ENCODE measurements around the gene PELI3.
A peak's percentile ranks its signal among the peaks of the same experiment; 100 is the strongest.

Gene PELI3

GRCh38 chr11:66476841-66477251, 10.1 kb downstream of the PELI3 start:
- peaks cover 18% of the 10 kb centered on the region for H3K79me2 ChIP-seq (ENCODE audit: insufficient read depth, low read length)
- H3K9ac ChIP-seq (ENCODE audit: low read depth, low read length) = no peak overlapping the region
- no peaks in the 10 kb centered on the region for H3K27me3 ChIP-seq (ENCODE audit: insufficient read depth, low read length, poor library complexity)
- peaks cover 24% of the 10 kb centered on the region for H3K4me1 ChIP-seq (ENCODE audit: insufficient read depth, low read length)
- H3K9me3 ChIP-seq (ENCODE audit: insufficient read depth, low read length, severe bottlenecking) = no peaks in the 10 kb centered on the region
- H3K36me3 ChIP-seq (ENCODE audit: insufficient read depth, low read length) = no peaks in the 10 kb centered on the region; the same call in 1 of the 2 replicates
- no peak for DNase-seq
- ATAC-seq (ENCODE audit: insufficient read depth, low read depth) = no peak
- no peak overlapping the region for H3K4me3 ChIP-seq (ENCODE audit: low read depth in 1 of 2, low read length in 2 of 2)
- TF ChIP-seq EZH2 (IDR thresholded peaks at IDR 0.05; ENCODE audit: borderline replicate concordance, low read depth, low read length, severe bottlenecking) = no peak
- TF ChIP-seq CTCF (IDR thresholded peaks at IDR 0.05; ENCODE audit: borderline replicate concordance, extremely low read depth, low read length, poor library complexity, severe bottlenecking) = no peak
- no peak overlapping the region for H3K27ac ChIP-seq (ENCODE audit: low read length)
- H2AFZ ChIP-seq (ENCODE audit: low read depth, low read length) = no peak overlapping the region
- H4K20me1 ChIP-seq (ENCODE audit: insufficient read depth, low read length) = no peaks in the 10 kb centered on the region
- H3K4me2 ChIP-seq (ENCODE audit: insufficient read depth, low read length) = no peak overlapping the region

- Histone ChIP-seq H3K79me2 (ENCODE audit: insufficient read depth, low read length) (peaks cover 18% of the 10 kb centered on the region), H4K20me1 (ENCODE audit: insufficient read depth, low read length) (no peaks in the 10 kb centered on the region), H3K27ac (ENCODE audit: low read length) (no peak overlapping the region), H3K27me3 (ENCODE audit: insufficient read depth, low read length, poor library complexity) (no peaks in the 10 kb centered on the region), H3K4me2 (ENCODE audit: insufficient read depth, low read length) (no peak overlapping the region), H3K4me3 (ENCODE audit: low read depth in 1 of 2, low read length in 2 of 2) (no peak overlapping the region), H3K9ac (ENCODE audit: low read depth, low read length) (no peak overlapping the region), H3K36me3 (ENCODE audit: insufficient read depth, low read length) (peaks cover 5% of the 10 kb centered on the region), H3K9me3 (ENCODE audit: insufficient read depth, low read length, severe bottlenecking) (no peaks in the 10 kb centered on the region), H3K4me1 (ENCODE audit: insufficient read depth, low read length) (peaks cover 31% of the 10 kb centered on the region), H2AFZ (ENCODE audit: low read depth, low read length) (no peak overlapping the region)
- DNase-seq (no peak), ATAC-seq (ENCODE audit: insufficient read depth, low read depth) (no peak)
- no peak for TF ChIP-seq EZH2 (IDR thresholded peaks at IDR 0.05; ENCODE audit: borderline replicate concordance, low read depth, low read length, severe bottlenecking)
- no peak for TF ChIP-seq CTCF (IDR thresholded peaks at IDR 0.05; ENCODE audit: borderline replicate concordance, extremely low read depth, low read length, poor library complexity, severe bottlenecking)
Measured at GRCh38 chr11:66477263-66478201, 10.8 kb downstream of the PELI3 start.

- Histone ChIP-seq H3K27ac (ENCODE audit: low read length) (peak overlapping the region; percentile 95; the same call in 1 of the 2 replicates), H3K4me2 (ENCODE audit: insufficient read depth, low read length) (peak overlapping the region; percentile 87), H3K36me3 (ENCODE audit: insufficient read depth, low read length) (peaks cover 9% of the 10 kb centered on the region), H3K9me3 (ENCODE audit: insufficient read depth, low read length, severe bottlenecking) (no peaks in the 10 kb centered on the region), H2AFZ (ENCODE audit: low read depth, low read length) (no peak overlapping the region), H3K27me3 (ENCODE audit: insufficient read depth, low read length, poor library complexity) (no peaks in the 10 kb centered on the region), H3K79me2 (ENCODE audit: insufficient read depth, low read length) (peaks cover 18% of the 10 kb centered on the region), H3K9ac (ENCODE audit: low read depth, low read length) (peak overlapping the region; percentile 96), H3K4me1 (ENCODE audit: insufficient read depth, low read length) (peaks cover 33% of the 10 kb centered on the region), H3K4me3 (ENCODE audit: low read depth in 1 of 2, low read length in 2 of 2) (peak overlapping the region; percentile 76 to 86; a peak in 3 of 4 replicates), H4K20me1 (ENCODE audit: insufficient read depth, low read length) (no peaks in the 10 kb centered on the region)
- peak; percentile 86 for TF ChIP-seq CTCF (IDR thresholded peaks at IDR 0.05; ENCODE audit: borderline replicate concordance, extremely low read depth, low read length, poor library complexity, severe bottlenecking)
- TF ChIP-seq EZH2 (IDR thresholded peaks at IDR 0.05; ENCODE audit: borderline replicate concordance, low read depth, low read length, severe bottlenecking) = no peak
- ATAC-seq (ENCODE audit: insufficient read depth, low read depth) (no peak), DNase-seq (peak; percentile 38)
Measured at GRCh38 chr11:66478729-66479393, 12.2 kb downstream of the PELI3 start.

All from DND-41 (cell line).